DOHH2 (cell line): ENCODE measurements around the gene FBN2.

Experiments
- CTCF ChIP-seq: fragments of 200-600 bp; sonication (generic); IDR thresholded peaks from one replicate; pipeline ENCODE4 v1.5.1; 2014; ENCODE audit warnings: antibody characterized with exemption, mild to moderate bottlenecking, low read depth, low read length; ENCODE audit not compliant: poor library complexity, severe bottlenecking
- EZH2phosphoT487 ChIP-seq: fragments of 200-600 bp; sonication (generic); IDR thresholded peaks from 2 replicates; pipeline ENCODE4 v1.6.1; 2017; ENCODE audit warnings: borderline replicate concordance, mild to moderate bottlenecking, antibody characterized with exemption, low read length, moderate library complexity, mixed read lengths

GRCh38 chr5:128358826-128359225, 179.2 kb downstream of the FBN2 start:
- TF ChIP-seq CTCF (no peak), EZH2phosphoT487 (no peak)
